Tibial artery (tissue), 4 donors: ENCODE results near the gene INPP4B.

Source experiments
- DNase-seq, 2 donors: peaks; one replicate each; pipeline ENCODE4 v3.0.0-alpha.2; 2019
- H3K27ac ChIP-seq, 2 donors: fragments of 200-600 bp; sonication (generic) in 1 of 2; 1 replicate in 1 of 2; 2 replicates in 1 of 2; pipeline ENCODE4 v1.5.1; 2018 to 2019; ENCODE audit warnings: mild to moderate bottlenecking in 1 of 2
- H3K27me3 ChIP-seq, 2 donors: fragments of 200-600 bp; sonication (generic) in 1 of 2; one replicate each; pipeline versions ENCODE4 v1.5.1 to v1.6.0; 2016 to 2019
- H3K36me3 ChIP-seq, 3 donors: fragments of 200-600 bp; sonication (generic) in 2 of 3; one replicate each; pipeline ENCODE4 v1.5.1; 2016 to 2019; ENCODE audit warnings: mild to moderate bottlenecking in 2 of 3
- H3K4me1 ChIP-seq, 4 donors: fragments of 200-600 bp; sonication (generic) in 2 of 4; 1 replicate in 3 of 4; 2 replicates in 1 of 4; pipeline ENCODE4 v1.5.1; 2016 to 2019
- H3K4me3 ChIP-seq, 2 donors: fragments of 200-600 bp; sonication (generic) in 1 of 2; 1 replicate in 1 of 2; 2 replicates in 1 of 2; pipeline ENCODE4 v1.5.1; 2018 to 2019; ENCODE audit warnings: mild to moderate bottlenecking in 2 of 2
- H3K9me3 ChIP-seq, 3 donors: fragments of 200-600 bp; sonication (generic) in 1 of 3; one replicate each; pipeline ENCODE4 v1.5.1; 2016 to 2019
- intact Hi-C: fragments of 100-400 bp; cut with DNase I; formaldehyde crosslinking; loops from one replicate; pipeline ENCODE4 v1.15.0; 2023; ENCODE audit warnings: low total_unique reads
- TF ChIP-seq, protein P1 (sequence below), 2 experiments: fragments of 200-600 bp in 1 of 2; fragments of 450-650 bp in 1 of 2; IDR thresholded peaks; one replicate each; pipeline ENCODE4 v1.5.1; 2017 to 2019; ENCODE audit warnings: antibody characterized with exemption in 2 of 2, mild to moderate bottlenecking in 1 of 2, moderate library complexity in 1 of 2

The INPP4B gene

DNA sequence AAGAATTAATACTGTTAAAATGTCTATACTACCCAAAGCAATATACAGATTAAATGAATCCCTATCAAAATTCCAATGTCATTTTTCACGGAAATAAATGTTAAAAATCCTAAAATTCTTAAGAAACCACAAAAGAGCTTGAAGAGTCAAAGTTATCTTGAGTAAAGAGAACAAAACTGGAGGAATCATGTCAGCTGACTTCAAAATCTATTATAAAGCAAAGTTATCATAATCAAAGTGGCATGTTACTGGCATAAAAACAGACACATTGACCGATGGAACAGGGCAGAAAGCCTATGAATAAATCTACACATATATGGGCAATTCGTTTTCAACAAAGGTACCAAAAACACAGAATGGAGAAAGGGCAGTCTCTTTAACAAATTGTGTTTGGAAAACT, 579.0 kb downstream of the INPP4B start:
- intact Hi-C loops, result no loop called here

DNA sequence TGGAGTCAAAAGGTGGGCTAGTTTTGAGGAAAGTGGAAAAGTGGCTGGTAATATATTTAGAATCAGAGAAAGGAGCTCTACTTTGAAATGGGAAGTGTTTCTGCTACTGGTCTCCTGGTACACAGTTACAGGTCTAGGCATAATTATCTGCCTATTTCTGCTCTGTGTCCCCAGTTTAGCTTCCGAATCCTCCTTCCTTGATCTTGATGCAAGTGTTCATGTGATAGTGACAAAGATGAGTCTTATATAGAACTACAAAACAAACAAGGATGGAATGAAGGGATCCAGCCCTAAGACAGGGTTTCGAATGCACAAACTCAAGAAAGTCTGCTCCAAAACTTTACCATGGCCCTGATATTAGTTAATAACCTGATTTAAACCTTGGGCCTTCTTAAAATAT, 580.2 kb downstream of the INPP4B start:
- no peaks in the 10 kb centered on the region for H3K27me3 ChIP-seq
- intact Hi-C loops, result no loop called here
- DNase-seq, result no peak
- TF ChIP-seq, protein P1, sequence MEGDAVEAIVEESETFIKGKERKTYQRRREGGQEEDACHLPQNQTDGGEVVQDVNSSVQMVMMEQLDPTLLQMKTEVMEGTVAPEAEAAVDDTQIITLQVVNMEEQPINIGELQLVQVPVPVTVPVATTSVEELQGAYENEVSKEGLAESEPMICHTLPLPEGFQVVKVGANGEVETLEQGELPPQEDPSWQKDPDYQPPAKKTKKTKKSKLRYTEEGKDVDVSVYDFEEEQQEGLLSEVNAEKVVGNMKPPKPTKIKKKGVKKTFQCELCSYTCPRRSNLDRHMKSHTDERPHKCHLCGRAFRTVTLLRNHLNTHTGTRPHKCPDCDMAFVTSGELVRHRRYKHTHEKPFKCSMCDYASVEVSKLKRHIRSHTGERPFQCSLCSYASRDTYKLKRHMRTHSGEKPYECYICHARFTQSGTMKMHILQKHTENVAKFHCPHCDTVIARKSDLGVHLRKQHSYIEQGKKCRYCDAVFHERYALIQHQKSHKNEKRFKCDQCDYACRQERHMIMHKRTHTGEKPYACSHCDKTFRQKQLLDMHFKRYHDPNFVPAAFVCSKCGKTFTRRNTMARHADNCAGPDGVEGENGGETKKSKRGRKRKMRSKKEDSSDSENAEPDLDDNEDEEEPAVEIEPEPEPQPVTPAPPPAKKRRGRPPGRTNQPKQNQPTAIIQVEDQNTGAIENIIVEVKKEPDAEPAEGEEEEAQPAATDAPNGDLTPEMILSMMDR (IDR thresholded peaks at IDR 0.05), result no peak
- H3K4me1 ChIP-seq, result peaks cover 0 to 39% (median 5%) of the 10 kb centered on the region in 4 donors
- H3K36me3 ChIP-seq, result no peaks in the 10 kb centered on the region
- H3K9me3 ChIP-seq, result no peaks in the 10 kb centered on the region
- H3K4me3 ChIP-seq, result no peak overlapping the region
- H3K27ac ChIP-seq, result peak overlapping the region; percentile 8 to 67

More for the DNA sequence above, 579.0 kb downstream of the INPP4B start:
- Histone ChIP-seq H3K4me1 (peaks cover 0 to 39% (median 5%) of the 10 kb centered on the region in 4 donors), H3K27ac (no peak overlapping the region), H3K4me3 (no peak overlapping the region), H3K36me3 (no peaks in the 10 kb centered on the region), H3K27me3 (no peaks in the 10 kb centered on the region), H3K9me3 (no peaks in the 10 kb centered on the region)
- DNase-seq, result no peak
- TF ChIP-seq, protein P1 (IDR thresholded peaks at IDR 0.05), result no peak

DNA sequence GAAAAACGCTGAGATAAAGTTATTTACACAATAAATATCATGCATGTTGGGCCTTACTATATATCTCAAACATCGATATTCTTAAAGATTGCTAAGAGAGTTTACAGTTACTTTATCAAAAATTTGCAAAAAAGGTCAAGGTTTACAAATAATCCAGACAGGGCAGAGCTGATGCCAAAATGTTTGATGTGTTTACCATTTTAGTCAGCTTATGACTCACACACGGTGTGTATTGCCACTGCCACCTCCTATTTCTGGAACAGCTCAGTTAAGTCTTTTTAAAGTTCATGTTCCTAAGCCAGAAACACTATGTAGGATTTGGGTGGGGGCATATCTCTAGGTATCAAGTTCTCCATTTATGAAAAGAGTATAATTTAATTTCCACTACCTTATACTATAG, 580.6 kb downstream of the INPP4B start:
- TF ChIP-seq, protein P1 (IDR thresholded peaks at IDR 0.05), result no peak
- no peaks in the 10 kb centered on the region for H3K36me3 ChIP-seq
- intact Hi-C loops, result no loop called here
- peaks cover 0 to 39% (median 5%) of the 10 kb centered on the region in 4 donors for H3K4me1 ChIP-seq
- DNase-seq, result no peak
- H3K27ac ChIP-seq, result peak overlapping the region; percentile 67
- H3K4me3 ChIP-seq, result no peak overlapping the region
- H3K9me3 ChIP-seq, result no peaks in the 10 kb centered on the region
- no peaks in the 10 kb centered on the region for H3K27me3 ChIP-seq

DNA sequence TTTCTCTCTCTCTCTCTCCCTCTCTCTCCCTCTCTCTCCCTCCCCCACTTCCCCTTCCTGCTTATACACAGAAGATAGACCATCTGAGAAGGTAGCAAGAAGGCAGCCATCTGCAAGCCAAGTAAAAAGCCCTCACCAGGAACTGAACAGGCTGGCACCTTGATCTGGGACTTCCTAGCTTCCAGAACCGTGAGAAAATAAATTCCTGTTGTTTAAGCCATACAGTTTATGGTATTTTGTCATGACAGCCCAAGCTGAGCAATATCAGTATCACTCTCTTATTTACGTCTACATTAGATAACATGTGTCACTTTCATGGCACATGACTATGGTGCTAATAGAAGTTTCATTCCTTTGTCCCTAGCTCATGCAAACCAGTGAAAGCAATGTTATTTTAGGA, 581.1 kb downstream of the INPP4B start:
- Histone ChIP-seq H3K36me3 (no peaks in the 10 kb centered on the region), H3K27ac (peak overlapping the region; percentile 67), H3K4me3 (no peak overlapping the region), H3K9me3 (no peaks in the 10 kb centered on the region), H3K27me3 (no peaks in the 10 kb centered on the region), H3K4me1 (peaks cover 0 to 37% (median 5%) of the 10 kb centered on the region in 4 donors)
- intact Hi-C loops, result no loop called here
- TF ChIP-seq, protein P1 (IDR thresholded peaks at IDR 0.05), result no peak
- DNase-seq, result no peak

DNA sequence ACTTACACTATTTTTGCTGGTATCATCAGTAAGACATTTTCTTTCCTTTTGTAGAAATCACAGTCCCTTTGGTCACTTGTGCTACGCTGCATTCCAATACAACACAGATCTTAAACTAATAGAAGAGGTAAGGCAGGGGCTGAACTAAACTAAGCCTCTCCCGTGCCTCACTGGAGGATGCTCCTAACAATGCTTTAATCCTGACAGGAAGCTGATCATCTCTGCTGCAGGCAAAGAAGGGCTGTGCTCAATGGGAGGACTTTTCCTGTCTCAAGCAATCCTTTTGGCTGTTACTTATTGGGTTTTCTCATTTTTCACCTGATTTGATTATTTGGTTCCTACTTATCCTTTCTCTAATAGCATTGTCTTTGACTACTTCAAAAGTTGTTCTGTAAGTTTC, 583.1 kb downstream of the INPP4B start:
- TF ChIP-seq, protein P1 (IDR thresholded peaks at IDR 0.05), result no peak
- no peak overlapping the region for H3K4me3 ChIP-seq
- H3K27me3 ChIP-seq, result no peaks in the 10 kb centered on the region
- peaks cover 0 to 33% (median 5%) of the 10 kb centered on the region in 4 donors for H3K4me1 ChIP-seq
- H3K36me3 ChIP-seq, result no peaks in the 10 kb centered on the region
- intact Hi-C loops, result no loop called here
- no peak overlapping the region for H3K27ac ChIP-seq
- no peaks in the 10 kb centered on the region for H3K9me3 ChIP-seq
- DNase-seq, result no peak

DNA sequence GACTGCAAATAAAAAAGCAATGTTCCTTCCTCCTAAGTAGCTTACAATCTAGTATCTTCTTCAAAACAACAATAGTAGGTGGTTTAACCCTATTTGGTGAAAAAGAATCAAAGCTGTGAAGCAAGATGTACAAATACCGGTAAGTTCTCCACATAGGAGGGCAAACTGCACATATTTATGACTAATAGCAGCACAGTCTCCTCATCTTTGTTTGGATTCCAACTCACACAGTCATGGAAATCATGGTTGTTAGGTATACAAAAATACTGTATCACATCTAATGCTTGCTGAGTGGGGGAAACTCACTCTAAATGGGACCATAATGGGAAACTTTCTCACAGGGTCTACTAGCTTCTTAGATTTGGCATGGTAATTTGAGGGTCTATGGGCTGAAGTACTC, 597.2 kb downstream of the INPP4B start:
- H3K27me3 ChIP-seq, result no peaks in the 10 kb centered on the region
- intact Hi-C loops, result no loop called here

More for the DNA sequence above, 597.2 kb downstream of the INPP4B start:
- Histone ChIP-seq H3K4me3 (no peak overlapping the region), H3K36me3 (peaks cover 0 to 5% (median 0%) of the 10 kb centered on the region in 3 donors), H3K4me1 (no peaks in the 10 kb centered on the region), H3K9me3 (no peaks in the 10 kb centered on the region), H3K27ac (no peak overlapping the region)
- TF ChIP-seq, protein P1 (IDR thresholded peaks at IDR 0.05), result no peak
- no peak for DNase-seq
